Measurements from ENCODE around the gene STK11IP. TPM values are rescaled to one million over a fixed set of nuclear protein-coding genes. Genes with fewer than 3 reads are reported as not detected.

Gene STK11IP
- total and polyA plus RNA-seq, 9 of the 15 experiments (the other 6 are each of a cell fraction or from before 2014, with no cell fraction given), result 0.52 to 21.7 (median 5.6) TPM

DNA sequence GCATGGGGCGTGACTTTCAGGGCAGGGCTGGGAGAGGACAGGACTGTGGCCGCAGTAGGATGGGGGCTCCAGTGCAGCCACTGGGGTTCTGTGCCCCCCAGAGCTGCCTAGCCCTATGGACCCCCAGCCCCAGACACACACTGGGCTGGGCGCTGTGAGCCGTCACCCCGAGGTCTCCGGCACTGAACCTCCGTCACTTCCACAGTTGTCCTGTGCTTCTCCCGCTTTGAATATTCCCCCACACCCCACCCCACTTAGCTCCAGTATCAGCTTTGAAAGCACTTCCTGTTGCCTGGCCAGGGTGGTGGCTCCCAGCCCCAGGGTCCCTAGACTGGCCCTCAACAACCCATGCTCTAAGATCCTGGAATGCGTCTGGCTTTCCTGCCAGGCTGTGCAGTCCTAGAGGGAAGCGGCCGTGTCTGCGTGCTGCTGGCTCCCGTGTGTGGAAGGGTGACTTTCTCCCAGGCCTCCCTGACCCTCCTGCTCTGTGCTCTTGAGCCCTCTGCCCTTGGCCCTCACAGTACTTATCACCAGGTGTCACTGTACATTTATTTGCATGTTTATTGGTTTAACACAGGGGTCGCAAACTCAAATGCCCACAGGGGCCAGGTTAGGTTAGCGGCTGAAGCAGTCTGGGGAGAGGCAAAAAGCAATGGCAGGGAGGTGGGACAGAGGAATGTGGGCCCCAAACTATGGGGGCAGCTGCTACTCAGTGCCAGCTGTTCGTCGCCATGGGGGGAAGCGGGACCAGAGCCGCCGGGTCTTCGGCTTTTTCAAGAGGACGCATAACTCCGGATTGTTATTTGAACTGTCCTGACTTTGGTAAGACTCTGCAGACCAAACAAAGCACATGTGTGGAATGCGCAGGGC, 36.2 kb upstream of the STK11IP start:
- DNase-seq (ENCODE audit: extremely low read depth in 1 of 4, low spot score in 3 of 4) (no peak), ATAC-seq (no peak), FAIRE-seq (no peak)
- H3K9me3 ChIP-seq (replicated peaks; ENCODE audit: control insufficient read depth, insufficient read depth, low read depth, low read length), result no peaks in the 10 kb centered on the region
- in situ Hi-C loops (cut with MboI) (no loop called here), intact Hi-C loops (cut with micrococcal nuclease) (loop anchor here (5.0 kb wide), 1 partner anchor 36 kb away; the partner anchor contains the start of gene STK11IP)
- no peak overlapping the region for H3K27ac ChIP-seq (ENCODE audit: extremely low read depth, low read depth, low read length)
- H3K79me2 ChIP-seq (ENCODE audit: control insufficient read depth, insufficient read depth, low read length), result no peaks in the 10 kb centered on the region
- H3K9me1 ChIP-seq (ENCODE audit: control insufficient read depth, insufficient read depth, low read length), result no peaks in the 10 kb centered on the region
- H2AFZ ChIP-seq (ENCODE audit: low read depth, low read length), result no peak overlapping the region
- H3K36me3 ChIP-seq (ENCODE audit: control insufficient read depth, insufficient read depth, low read length), result no peaks in the 10 kb centered on the region
- ChIA-PET CTCF (ENCODE audit: low intra/inter-chr PET ratio) (no interaction called here), POLR2A (interaction anchor here (0.6 to 3.6 kb wide), 3 partner anchors 9 to 190 kb away, joined by 3 to 16 read pairs (median 9); partner anchors contain the start of genes INHA and OBSL1)
- TF ChIP-seq BRD9 (IDR thresholded peaks at IDR 0.05; ENCODE audit: low read depth, partially characterized antibody) (no peak), SOX6 (IDR thresholded peaks at IDR 0.05) (no peak), ZKSCAN1 (IDR thresholded peaks at IDR 0.05; ENCODE audit: low read depth, low read length) (no peak), PHB (CRISPR knock-in tag; IDR thresholded peaks at IDR 0.05) (no peak), POLR2AphosphoS2 (IDR thresholded peaks at IDR 0.05; ENCODE audit: low read length) (no peak), ZNF561 (CRISPR knock-in tag; conservative IDR thresholded peaks at IDR 0.05) (no peak), STAT5A (IDR thresholded peaks at IDR 0.05; ENCODE audit: borderline replicate concordance, low read length) (no peak), DMBX1 (CRISPR knock-in tag; IDR thresholded peaks at IDR 0.05; ENCODE audit: borderline replicate concordance) (no peak), ZNF75A (CRISPR knock-in tag; IDR thresholded peaks at IDR 0.05) (no peak), KDM5B (IDR thresholded peaks at IDR 0.05; ENCODE audit: insufficient replicate concordance, low read depth, low read length) (no peak), ZNF384 (IDR thresholded peaks at IDR 0.05; ENCODE audit: low read depth, low read length) (no peak), ATF1 (CRISPR knock-in tag; IDR thresholded peaks at IDR 0.05) (no peak), ATF1 (tag; IDR thresholded peaks at IDR 0.05) (no peak)
- TF ChIP-seq, protein P1, sequence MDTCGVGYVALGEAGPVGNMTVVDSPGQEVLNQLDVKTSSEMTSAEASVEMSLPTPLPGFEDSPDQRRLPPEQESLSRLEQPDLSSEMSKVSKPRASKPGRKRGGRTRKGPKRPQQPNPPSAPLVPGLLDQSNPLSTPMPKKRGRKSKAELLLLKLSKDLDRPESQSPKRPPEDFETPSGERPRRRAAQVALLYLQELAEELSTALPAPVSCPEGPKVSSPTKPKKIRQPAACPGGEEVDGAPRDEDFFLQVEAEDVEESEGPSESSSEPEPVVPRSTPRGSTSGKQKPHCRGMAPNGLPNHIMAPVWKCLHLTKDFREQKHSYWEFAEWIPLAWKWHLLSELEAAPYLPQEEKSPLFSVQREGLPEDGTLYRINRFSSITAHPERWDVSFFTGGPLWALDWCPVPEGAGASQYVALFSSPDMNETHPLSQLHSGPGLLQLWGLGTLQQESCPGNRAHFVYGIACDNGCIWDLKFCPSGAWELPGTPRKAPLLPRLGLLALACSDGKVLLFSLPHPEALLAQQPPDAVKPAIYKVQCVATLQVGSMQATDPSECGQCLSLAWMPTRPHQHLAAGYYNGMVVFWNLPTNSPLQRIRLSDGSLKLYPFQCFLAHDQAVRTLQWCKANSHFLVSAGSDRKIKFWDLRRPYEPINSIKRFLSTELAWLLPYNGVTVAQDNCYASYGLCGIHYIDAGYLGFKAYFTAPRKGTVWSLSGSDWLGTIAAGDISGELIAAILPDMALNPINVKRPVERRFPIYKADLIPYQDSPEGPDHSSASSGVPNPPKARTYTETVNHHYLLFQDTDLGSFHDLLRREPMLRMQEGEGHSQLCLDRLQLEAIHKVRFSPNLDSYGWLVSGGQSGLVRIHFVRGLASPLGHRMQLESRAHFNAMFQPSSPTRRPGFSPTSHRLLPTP (IDR thresholded peaks at IDR 0.05; ENCODE audit: borderline replicate concordance, extremely low read depth, insufficient read length), result no peak
- H3K4me3 ChIP-seq, result no peak overlapping the region
- no peak overlapping the region for H3K4me2 ChIP-seq (ENCODE audit: insufficient read depth, low read length)
- peaks cover 0 to 3% of the 10 kb centered on the region in 2 experiments; a peak in 3 of 5 replicates for H3K27me3 ChIP-seq (ENCODE audit: control insufficient read depth in 2 of 2, insufficient read depth in 2 of 2, low read length in 2 of 2)
- WGBS (ENCODE audit: insufficient coverage, low coverage, missing lambda C conversion rate), result 66% methylated on average over 14 of the region's 24 CpGs
- no peaks in the 10 kb centered on the region for H4K20me1 ChIP-seq (replicated peaks; ENCODE audit: control insufficient read depth, insufficient read depth, low read length)
- peaks cover 2 to 42% of the 10 kb centered on the region in 2 experiments; a peak in 3 of 5 replicates for H3K4me1 ChIP-seq (replicated peaks in 1 of 2; ENCODE audit: control insufficient read depth in 2 of 2, insufficient read depth in 2 of 2, low read length in 2 of 2)
- no TSS peak for BruUV-seq (replicated peaks)
- peak overlapping the region in 1 of 2 experiments; percentile 35; a peak in 1 of 4 replicates for H3K9ac ChIP-seq (ENCODE audit: insufficient read depth in 1 of 2, low read depth in 2 of 2, low read length in 2 of 2)

Measured in K562 (cell line).